Stomach (tissue), 4 donors: Measurements from ENCODE around the gene ZFP69B.

Source experiments
- EP300 ChIP-seq: sonication (generic); formaldehyde crosslinking; IDR thresholded peaks from one replicate; pipeline ENCODE4 v1.6.1; 2017; ENCODE audit warnings: antibody characterized with exemption
- POLR2A ChIP-seq, 4 donors: fragments of 450-650 bp; IDR thresholded peaks; one replicate each; pipeline ENCODE4 v1.6.1; 2016; ENCODE audit warnings: antibody characterized with exemption in 4 of 4, control low read depth in 2 of 4, mild to moderate bottlenecking in 1 of 4, moderate library complexity in 1 of 4
- POLR2AphosphoS5 ChIP-seq, 3 donors: sonication (generic); formaldehyde crosslinking; IDR thresholded peaks; one replicate each; pipeline ENCODE4 v1.6.1; 2016; ENCODE audit warnings: antibody characterized with exemption in 3 of 3
- TF ChIP-seq, protein P1 (sequence below), 7 experiments: fragments of 450-650 bp in 4 of 7; fragments of 200-600 bp in 3 of 7; sonication (generic) in 3 of 7; IDR thresholded peaks; one replicate each; pipeline ENCODE4 v1.5.1; 2016 to 2019; ENCODE audit warnings: antibody characterized with exemption in 7 of 7, control low read depth in 2 of 7, mild to moderate bottlenecking in 1 of 7

DNA sequence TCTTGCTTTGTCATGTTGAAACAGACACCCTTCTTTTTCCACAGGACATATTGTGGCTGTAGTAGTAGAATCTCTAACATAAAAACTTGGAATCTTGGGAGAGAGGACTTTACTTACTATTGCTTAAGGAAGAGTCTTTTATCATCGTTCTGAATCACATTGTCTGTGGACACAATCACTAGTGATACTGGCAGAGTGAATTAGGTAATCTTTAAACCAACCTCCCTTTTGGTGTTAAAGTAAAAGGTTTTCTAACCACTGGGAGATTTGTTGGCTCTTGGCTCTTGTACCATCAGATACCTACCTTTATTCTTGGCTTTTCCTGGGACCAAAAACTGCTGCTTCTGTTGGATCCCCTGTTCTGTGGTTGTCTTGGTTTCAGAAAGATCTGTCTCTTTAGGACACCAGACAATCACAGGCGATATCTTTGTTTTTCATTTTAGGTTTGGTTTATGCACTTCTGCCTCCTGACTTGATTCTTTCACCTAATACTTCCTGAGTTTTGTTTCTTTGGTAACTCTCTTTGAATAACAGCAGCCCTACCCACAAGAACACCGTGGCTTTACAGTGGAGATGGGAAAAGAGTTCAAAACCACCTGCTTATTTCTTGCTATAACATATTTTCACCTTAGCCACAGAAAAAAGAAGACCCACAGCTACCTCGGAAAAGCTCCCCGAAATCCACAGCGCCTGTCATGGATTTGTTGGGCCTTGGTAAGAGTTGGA, 36.6 kb upstream of the ZFP69B start:
- TF ChIP-seq, protein P1, sequence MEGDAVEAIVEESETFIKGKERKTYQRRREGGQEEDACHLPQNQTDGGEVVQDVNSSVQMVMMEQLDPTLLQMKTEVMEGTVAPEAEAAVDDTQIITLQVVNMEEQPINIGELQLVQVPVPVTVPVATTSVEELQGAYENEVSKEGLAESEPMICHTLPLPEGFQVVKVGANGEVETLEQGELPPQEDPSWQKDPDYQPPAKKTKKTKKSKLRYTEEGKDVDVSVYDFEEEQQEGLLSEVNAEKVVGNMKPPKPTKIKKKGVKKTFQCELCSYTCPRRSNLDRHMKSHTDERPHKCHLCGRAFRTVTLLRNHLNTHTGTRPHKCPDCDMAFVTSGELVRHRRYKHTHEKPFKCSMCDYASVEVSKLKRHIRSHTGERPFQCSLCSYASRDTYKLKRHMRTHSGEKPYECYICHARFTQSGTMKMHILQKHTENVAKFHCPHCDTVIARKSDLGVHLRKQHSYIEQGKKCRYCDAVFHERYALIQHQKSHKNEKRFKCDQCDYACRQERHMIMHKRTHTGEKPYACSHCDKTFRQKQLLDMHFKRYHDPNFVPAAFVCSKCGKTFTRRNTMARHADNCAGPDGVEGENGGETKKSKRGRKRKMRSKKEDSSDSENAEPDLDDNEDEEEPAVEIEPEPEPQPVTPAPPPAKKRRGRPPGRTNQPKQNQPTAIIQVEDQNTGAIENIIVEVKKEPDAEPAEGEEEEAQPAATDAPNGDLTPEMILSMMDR (IDR thresholded peaks at IDR 0.05), result no peak
- TF ChIP-seq POLR2A (IDR thresholded peaks at IDR 0.05) (no peak), POLR2AphosphoS5 (IDR thresholded peaks at IDR 0.05) (no peak), EP300 (no peak)
